GM12892 (cell line): Measurements from ENCODE around the gene NEXN.

Experiments used
- POLR2A ChIP-seq: IDR thresholded peaks from 2 replicates; pipeline ENCODE4 v1.6.1; 2011; ENCODE audit warnings: low read depth, low read length, control low read depth
- POLR2AphosphoS5 ChIP-seq: IDR thresholded peaks from 2 replicates; pipeline ENCODE4 v1.6.1; 2011; ENCODE audit warnings: low read depth, low read length, control low read depth
- TAF1 ChIP-seq: IDR thresholded peaks from 2 replicates; pipeline ENCODE4 v1.6.1; 2011; ENCODE audit warnings: low read depth, mild to moderate bottlenecking, control low read depth, low read length, borderline replicate concordance

DNA sequence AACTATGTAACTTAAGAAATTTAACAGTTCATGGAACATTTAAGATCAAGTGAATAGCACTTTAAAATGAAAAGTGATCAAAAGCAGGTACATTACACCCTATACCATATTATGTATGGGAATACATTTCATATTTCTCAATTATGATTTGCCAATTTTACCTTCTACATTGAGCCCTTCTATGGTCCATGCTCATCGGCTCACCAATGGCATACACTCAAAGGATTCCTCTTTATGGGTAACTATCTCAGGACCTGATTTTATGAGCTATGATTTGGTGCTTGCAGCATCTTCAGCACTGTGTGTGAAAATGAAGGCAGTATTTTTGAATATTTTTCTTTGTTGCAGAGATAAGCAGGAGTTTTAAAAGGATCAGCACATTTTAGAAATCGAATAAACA is 56.9 kb downstream of the NEXN start:
- TF ChIP-seq POLR2AphosphoS5 (no peak), POLR2A (peak; percentile 26; the same call in 1 of the 2 replicates), TAF1 (no peak)
